A549 (cell line): ENCODE measurements around the gene TAF15.

Source experiments
- CTCF ChIP-seq: fragments of >200 bp; sonication (Bioruptor Twin); formaldehyde crosslinking; IDR thresholded peaks from 3 replicates; pipeline ENCODE4 v1.5.1; 2016
- EP300 ChIP-seq, 2 experiments: fragments of >200 bp; sonication (Bioruptor Twin); formaldehyde crosslinking; IDR thresholded peaks; 2 replicates in 1 of 2; 3 replicates in 1 of 2; pipeline ENCODE4 v1.6.1; 2016 to 2017
- POLR2A ChIP-seq: IDR thresholded peaks from 2 replicates; pipeline ENCODE4 v1.6.1; 2012; ENCODE audit warnings: mild to moderate bottlenecking, low read length

- TF ChIP-seq EP300 (IDR thresholded peaks at IDR 0.05) (no peak), POLR2A (no peak), CTCF (no peak)
Observed at GRCh38 chr17:35765756-35766488, 43.4 kb upstream of the TAF15 start.
